H54 (cell line): ENCODE measurements around the gene GORASP1.

Source experiments
- DNase-seq: peaks from one replicate; pipeline ENCODE4 v3.0.0; 2011; ENCODE audit warnings: low spot score, mixed read lengths; ENCODE audit not compliant: insufficient read length
- FAIRE-seq: peaks from 3 replicates; lab custom pipeline; 2011; peaks lifted over from hg19 to GRCh38; lab: Jason Lieb, UNC
- POLR2A ChIP-seq: IDR thresholded peaks from 2 replicates; pipeline ENCODE4 v1.6.1; 2011; ENCODE audit warnings: low read depth, mild to moderate bottlenecking, low read length

The GORASP1 gene

DNA sequence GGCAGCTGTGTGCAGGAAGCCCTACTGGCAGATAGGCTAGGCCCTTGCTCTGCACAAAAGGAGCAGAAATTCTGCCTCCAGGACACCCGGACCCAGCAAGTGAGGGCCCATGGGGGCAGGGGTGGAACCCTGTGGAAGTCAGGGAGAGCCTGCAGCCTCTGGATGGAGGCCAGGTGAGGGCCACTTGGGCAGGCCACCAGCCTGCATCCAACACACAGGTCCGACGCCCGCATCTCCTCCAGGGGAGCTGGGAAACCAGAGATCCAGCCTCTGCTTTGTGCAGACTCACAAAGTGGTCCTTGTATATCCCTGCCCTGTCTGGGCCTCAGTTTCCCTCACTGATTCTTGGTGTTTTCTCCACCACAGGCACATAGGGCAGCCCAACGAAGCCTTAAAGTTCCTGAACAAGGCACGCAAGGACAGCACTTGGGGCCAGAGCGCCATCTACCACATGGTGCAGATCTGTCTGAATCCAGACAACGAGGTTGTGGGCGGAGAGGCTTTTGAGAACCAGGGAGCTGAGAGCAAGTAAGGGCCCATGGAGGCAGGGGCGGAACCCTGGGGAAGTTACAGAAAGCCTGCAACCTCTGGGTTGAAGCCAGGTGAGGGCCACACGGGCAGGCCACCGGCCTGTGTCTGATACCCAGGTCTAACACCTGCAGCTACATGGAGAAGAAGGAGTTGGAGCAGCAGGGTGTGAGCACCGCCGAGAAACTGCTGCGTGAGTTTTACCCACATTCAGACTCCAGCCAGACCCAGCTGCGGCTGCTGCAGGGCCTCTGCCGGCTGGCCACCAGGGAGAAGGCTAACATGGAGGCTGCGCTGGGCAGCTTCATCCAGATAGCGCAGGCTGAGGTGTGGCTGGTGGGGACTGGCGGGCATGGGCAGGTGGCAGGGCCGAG lies 29.4 kb upstream of the GORASP1 start:
- DNase-seq (no peak), FAIRE-seq (no peak)
- TF ChIP-seq POLR2A: no peak

GRCh38 chr3:39135170-39135805 lies 27.9 kb upstream of the GORASP1 start:
- FAIRE-seq: no peak
- no peak for TF ChIP-seq POLR2A
- DNase-seq: no peak

- TF ChIP-seq POLR2A: no peak
- DNase-seq (no peak), FAIRE-seq (no peak)
These were observed 26.9 kb upstream of the GORASP1 start for GRCh38 chr3:39134305-39134704.

GRCh38 chr3:39133822-39134221 lies 26.4 kb upstream of the GORASP1 start:
- no peak for TF ChIP-seq POLR2A
- FAIRE-seq: no peak
- no peak for DNase-seq

DNA sequence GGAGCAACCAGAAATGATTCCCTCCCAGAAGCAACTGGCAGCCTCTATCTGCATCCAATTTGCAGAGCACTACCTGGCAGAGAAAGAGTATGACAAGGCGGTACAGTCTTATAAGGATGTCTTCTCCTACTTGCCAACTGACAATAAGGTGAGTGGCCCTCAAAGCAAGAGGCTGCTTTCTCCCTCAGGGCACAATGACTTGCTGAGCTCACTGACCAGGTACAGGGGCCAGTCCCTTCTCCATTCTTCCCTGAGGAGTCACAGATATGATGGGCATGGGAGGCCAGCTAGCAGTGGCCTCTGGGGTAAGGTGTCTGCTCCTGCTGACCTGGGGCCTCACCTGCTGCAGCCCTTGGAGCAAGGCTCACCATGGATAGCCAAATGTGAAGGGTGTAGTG lies 25.7 kb upstream of the GORASP1 start:
- DNase-seq: no peak
- FAIRE-seq: no peak
- no peak for TF ChIP-seq POLR2A

DNA sequence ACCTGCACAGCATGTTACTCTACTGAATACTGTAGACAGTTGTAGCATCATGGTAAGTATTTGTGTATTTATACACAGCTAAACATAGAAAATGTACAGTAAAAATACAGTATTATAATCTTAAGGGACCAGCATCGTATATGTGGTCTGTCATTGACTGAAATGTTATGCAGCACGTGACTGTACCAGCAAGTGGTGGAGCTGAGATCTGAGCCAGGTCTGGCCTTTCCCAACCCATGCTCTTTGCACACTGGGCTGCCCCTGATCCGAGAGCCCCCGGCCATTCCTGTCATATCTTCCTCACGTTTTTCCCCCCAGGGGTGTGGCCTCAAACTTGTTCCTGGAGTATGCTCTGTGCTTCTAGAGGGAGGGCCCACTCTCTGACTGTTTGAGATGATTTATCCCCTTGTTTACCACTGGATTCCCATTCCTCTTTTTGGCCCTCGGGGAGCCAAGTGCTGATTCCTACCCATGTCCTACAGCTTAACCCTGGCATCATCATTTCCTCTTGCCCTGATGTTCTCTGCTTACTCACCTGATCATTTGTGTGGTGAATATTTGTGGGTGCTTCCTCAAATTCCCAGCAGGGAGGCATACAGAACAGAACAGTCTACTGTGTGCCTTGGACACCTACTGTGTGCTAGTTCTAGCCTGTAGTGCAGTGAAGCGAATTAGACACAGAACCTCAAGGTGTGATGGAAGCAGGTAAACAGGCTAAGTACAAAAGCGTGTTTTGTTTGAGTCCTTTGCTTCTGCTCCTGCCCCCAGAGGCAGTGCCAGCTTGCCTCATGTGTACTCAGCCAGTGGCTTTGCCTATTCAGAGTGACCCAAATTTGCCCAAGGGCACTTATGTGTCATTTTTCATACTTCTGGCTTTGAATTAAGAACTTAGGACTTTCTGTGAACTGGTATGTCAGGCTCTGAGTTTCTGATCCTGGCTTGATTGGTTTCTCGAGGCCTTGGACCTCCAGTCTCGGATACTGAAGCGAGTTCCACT lies 25.0 kb upstream of the GORASP1 start:
- DNase-seq (no peak), FAIRE-seq (no peak)
- TF ChIP-seq POLR2A: no peak

DNA sequence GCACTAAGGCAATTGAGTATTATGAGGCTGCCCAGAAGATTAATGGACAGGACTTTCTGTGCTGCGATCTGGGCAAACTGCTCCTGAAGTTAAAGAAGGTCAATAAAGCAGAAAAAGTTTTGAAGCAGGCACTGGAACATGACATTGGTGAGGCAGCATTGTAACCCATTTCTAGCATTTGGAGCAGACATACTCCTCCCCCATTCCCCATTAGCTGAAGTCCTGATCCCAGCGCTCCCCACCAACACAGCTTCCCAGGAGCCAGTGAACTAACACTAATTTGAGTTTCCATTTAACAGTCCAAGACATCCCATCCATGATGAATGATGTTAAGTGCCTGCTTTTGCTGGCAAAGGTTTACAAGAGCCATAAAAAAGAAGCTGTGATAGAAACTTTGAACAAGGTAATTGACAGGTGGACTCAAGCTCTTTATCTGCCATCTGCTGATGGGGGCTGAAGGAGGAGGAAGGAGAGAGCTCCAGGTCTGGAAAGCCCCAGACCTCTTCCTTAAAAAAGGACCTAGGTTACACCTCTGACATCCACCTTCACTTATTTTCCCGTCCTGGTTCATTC lies 23.4 kb upstream of the GORASP1 start:
- DNase-seq (no peak), FAIRE-seq (no peak)
- TF ChIP-seq POLR2A: no peak

GRCh38 chr3:39130026-39130425 lies 22.6 kb upstream of the GORASP1 start:
- FAIRE-seq (no peak), DNase-seq (no peak)
- no peak for TF ChIP-seq POLR2A

GRCh38 chr3:39128951-39129350 lies 21.5 kb upstream of the GORASP1 start:
- TF ChIP-seq POLR2A: no peak
- FAIRE-seq: no peak
- DNase-seq: no peak

DNA sequence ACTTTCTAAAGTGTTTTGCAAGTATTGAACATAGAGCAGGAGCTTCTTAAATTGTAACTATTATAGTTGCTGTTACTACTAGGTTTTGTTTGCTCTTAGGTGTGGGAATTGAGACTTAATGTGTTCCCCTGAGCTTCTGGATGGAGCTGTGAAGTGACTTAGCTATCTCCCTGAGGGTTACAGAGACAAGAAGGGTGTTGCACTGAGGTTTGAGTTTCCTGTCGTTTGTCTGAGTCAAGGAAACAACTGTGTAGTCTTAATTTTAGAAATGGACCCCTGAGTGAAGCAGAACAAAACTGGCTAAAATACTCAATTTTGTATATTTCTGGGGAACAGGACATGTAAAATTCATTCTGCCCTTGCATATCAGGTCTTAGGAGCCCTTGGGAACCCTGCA lies 20.5 kb upstream of the GORASP1 start:
- no peak for DNase-seq
- TF ChIP-seq POLR2A: no peak
- no peak for FAIRE-seq

DNA sequence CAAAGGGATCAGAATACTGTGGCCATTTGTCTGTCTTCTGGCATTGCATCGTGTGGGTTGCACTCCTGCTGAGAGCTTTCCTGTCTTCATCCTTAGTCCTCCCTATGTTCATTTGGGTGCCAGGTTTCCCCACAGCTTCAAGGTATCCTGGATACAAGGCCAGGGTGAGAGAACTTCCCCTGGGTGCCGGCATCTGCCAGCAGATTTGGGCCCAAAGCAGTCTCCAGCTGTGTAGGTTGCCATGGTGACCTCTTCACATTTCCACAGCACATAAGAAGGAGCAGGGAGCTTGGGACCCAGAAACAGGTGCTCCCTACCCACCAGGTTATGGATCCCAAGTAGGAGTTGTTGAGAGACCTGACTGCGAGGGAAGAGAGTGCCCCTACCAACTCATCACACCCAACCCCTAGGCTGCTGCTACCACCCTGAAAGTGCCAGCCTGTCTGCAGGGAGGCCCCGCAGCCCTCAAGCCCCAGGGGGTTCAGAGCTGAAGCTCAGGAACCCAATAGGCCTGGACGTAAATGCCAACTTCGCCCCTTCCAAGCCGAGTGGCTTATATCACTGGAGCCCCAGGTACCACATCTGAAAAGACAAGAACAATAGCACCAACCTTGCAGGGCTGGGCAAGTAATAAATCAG lies 20.0 kb upstream of the GORASP1 start:
- no peak for TF ChIP-seq POLR2A
- FAIRE-seq (no peak), DNase-seq (no peak)

- FAIRE-seq: no peak
These were observed 19.2 kb upstream of the GORASP1 start for GRCh38 chr3:39126532-39127071.

GRCh38 chr3:39125841-39126500 lies 18.5 kb upstream of the GORASP1 start:
- DNase-seq: no peak
- FAIRE-seq: no peak
- TF ChIP-seq POLR2A: no peak

More at GRCh38 chr3:39126532-39127071, 19.2 kb upstream of the GORASP1 start:
- DNase-seq: no peak
- TF ChIP-seq POLR2A: no peak
